ENCODE data around the gene ACADM.
"Not testable (repeated sequence)": the region's sequence is repeated elsewhere in the genome, so short reads cannot be mapped to it uniquely, and the experiment has no call there.

Gene ACADM

DNA sequence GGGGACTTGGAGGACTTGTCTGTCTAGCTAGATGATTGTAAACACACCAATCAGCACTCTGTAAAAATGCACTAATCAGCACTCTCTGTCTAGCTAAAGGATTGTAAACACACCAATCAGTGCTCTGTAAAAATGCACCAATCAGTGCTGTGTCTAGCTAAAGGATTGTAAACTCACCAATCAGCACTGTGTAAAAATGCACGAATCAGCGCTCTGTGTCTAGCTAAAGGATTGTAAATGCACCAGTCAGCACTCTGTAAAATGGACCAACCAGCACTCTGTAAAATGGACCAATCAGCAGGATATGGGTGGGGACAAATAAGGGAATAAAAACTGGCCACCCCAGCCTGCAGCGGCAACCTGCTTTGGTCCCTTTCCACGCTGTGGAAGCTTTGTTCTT is 34.0 kb downstream of the ACADM start:
- H3K4me1 ChIP-seq (ENCODE audit: control extremely low read depth in 1 of 4, control insufficient read depth in 4 of 4, insufficient read depth in 4 of 4, low read length in 3 of 4); CTCF ChIA-PET; H3K4me3 ChIP-seq (ENCODE audit: control insufficient read depth in 1 of 7, extremely low read depth in 1 of 7, insufficient read depth in 4 of 7, low read depth in 2 of 7, low read length in 6 of 7); DNase-seq; H3K27ac ChIP-seq (ENCODE audit: insufficient read depth in 1 of 2, low read depth in 1 of 2, low read length in 2 of 2, poor library complexity in 1 of 2, severe bottlenecking in 2 of 2); POLR2A ChIA-PET; H3K27me3 ChIP-seq (replicated peaks in 2 of 5; ENCODE audit: control insufficient read depth in 4 of 5, insufficient read depth in 5 of 5, low read length in 4 of 5): not testable (repeated sequence)
- WGBS (ENCODE audit: insufficient coverage), result 96% methylated on average over 4 of the region's 4 CpGs
- Histone ChIP-seq H3K9me3 (ENCODE audit: control extremely low read depth in 1 of 5, control insufficient read depth in 4 of 5, insufficient read depth in 2 of 5, low read depth in 1 of 5, low read length in 4 of 5) (peaks cover 4 to 11% (median 9%) of the 10 kb centered on the region in 5 experiments), H3K36me3 (ENCODE audit: control insufficient read depth in 4 of 4, insufficient read depth in 4 of 4, low read length in 3 of 4) (peaks cover 10 to 37% (median 23%) of the 10 kb centered on the region in 4 experiments)

DNA sequence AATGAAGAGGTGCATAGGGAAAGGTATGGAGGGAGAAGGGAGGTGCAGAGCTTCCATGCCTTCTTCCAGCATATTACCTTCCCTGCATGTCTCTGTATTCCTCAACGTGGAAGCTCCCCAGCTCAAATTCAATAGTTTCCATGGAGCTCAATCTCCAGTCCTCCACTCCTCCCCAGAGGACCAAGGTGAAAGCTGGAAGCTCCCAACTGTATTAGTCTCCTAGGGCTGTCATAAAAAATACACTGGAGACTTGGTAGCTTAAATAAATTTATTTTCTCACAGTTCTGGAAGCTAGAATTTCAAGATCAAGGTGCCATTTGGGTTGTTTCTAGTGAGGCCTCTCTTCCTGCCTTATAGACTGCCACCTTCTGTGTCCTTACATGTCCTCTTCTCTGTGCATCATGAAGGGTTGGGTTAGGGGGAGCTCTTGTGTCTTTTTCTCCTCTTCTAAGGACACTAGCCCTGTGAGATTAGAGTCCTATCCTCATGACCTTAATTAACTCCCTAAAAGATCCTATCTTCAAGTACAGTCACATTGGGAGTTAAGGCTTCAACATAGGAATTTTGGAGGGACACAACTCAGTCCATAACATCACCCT is 39.6 kb downstream of the ACADM start:
- H3K27me3 ChIP-seq (replicated peaks in 2 of 5; ENCODE audit: control insufficient read depth in 4 of 5, insufficient read depth in 5 of 5, low read length in 4 of 5), result no peaks in the 10 kb centered on the region
- H3K27ac ChIP-seq (ENCODE audit: insufficient read depth in 1 of 2, low read depth in 1 of 2, low read length in 2 of 2, poor library complexity in 1 of 2, severe bottlenecking in 2 of 2), result no peak overlapping the region
- POLR2A ChIA-PET, result no interaction called here
- CTCF ChIA-PET, result no interaction called here
- no peak overlapping the region for H3K4me3 ChIP-seq (ENCODE audit: control insufficient read depth in 1 of 7, extremely low read depth in 1 of 7, insufficient read depth in 4 of 7, low read depth in 2 of 7, low read length in 6 of 7)
- H3K9me3 ChIP-seq (ENCODE audit: control extremely low read depth in 1 of 5, control insufficient read depth in 4 of 5, insufficient read depth in 2 of 5, low read depth in 1 of 5, low read length in 4 of 5), result no peaks in the 10 kb centered on the region
- peaks cover 5 to 14% (median 9%) of the 10 kb centered on the region in 4 experiments for H3K36me3 ChIP-seq (ENCODE audit: control insufficient read depth in 4 of 4, insufficient read depth in 4 of 4, low read length in 3 of 4)
- WGBS (ENCODE audit: insufficient coverage), result no CpG with 5 or more reads among the region's 1 CpG
- no peak for DNase-seq
- no peaks in the 10 kb centered on the region for H3K4me1 ChIP-seq (ENCODE audit: control extremely low read depth in 1 of 4, control insufficient read depth in 4 of 4, insufficient read depth in 4 of 4, low read length in 3 of 4)

GRCh38 chr1:75765697-75766355 is 41.3 kb downstream of the ACADM start:
- Histone ChIP-seq H3K36me3 (ENCODE audit: control insufficient read depth in 4 of 4, insufficient read depth in 4 of 4, low read length in 3 of 4) (peaks cover 5 to 14% (median 8%) of the 10 kb centered on the region in 4 experiments), H3K27me3 (replicated peaks in 2 of 5; ENCODE audit: control insufficient read depth in 4 of 5, insufficient read depth in 5 of 5, low read length in 4 of 5) (no peaks in the 10 kb centered on the region), H3K27ac (ENCODE audit: insufficient read depth in 1 of 2, low read depth in 1 of 2, low read length in 2 of 2, poor library complexity in 1 of 2, severe bottlenecking in 2 of 2) (no peak overlapping the region), H3K4me1 (ENCODE audit: control extremely low read depth in 1 of 4, control insufficient read depth in 4 of 4, insufficient read depth in 4 of 4, low read length in 3 of 4) (no peaks in the 10 kb centered on the region), H3K9me3 (ENCODE audit: control extremely low read depth in 1 of 5, control insufficient read depth in 4 of 5, insufficient read depth in 2 of 5, low read depth in 1 of 5, low read length in 4 of 5) (no peaks in the 10 kb centered on the region), H3K4me3 (ENCODE audit: control insufficient read depth in 1 of 7, extremely low read depth in 1 of 7, insufficient read depth in 4 of 7, low read depth in 2 of 7, low read length in 6 of 7) (no peak overlapping the region)
- no peak for DNase-seq
- WGBS (ENCODE audit: insufficient coverage), result 100% methylated on average over 1 of the region's 1 CpG
- ChIA-PET POLR2A (no interaction called here), CTCF (no interaction called here)

DNA sequence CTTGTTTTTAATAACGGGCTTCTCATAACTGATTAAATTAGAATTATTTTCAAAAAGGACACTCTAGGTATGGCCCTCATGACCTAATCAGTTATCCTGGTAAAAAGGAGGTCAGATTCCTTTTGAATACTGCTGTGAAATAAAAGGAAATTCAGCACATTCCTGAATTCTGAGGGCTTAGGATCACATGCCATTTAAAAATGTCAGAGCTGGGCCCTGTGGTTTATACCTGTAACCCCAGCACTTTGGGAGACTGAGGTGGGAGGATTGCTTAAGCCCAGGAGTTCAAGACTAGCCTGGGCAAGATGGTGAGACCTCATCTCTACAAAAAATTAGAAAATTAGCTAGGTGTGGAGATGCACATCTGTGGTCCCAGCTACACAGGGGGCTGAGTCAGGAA is 43.5 kb downstream of the ACADM start:
- CTCF ChIA-PET, result no interaction called here
- Histone ChIP-seq H3K9me3 (ENCODE audit: control extremely low read depth in 1 of 5, control insufficient read depth in 4 of 5, insufficient read depth in 2 of 5, low read depth in 1 of 5, low read length in 4 of 5) (no peaks in the 10 kb centered on the region), H3K4me1 (ENCODE audit: control extremely low read depth in 1 of 4, control insufficient read depth in 4 of 4, insufficient read depth in 4 of 4, low read length in 3 of 4) (no peaks in the 10 kb centered on the region), H3K27ac (ENCODE audit: insufficient read depth in 1 of 2, low read depth in 1 of 2, low read length in 2 of 2, poor library complexity in 1 of 2, severe bottlenecking in 2 of 2) (no peak overlapping the region), H3K36me3 (ENCODE audit: control insufficient read depth in 4 of 4, insufficient read depth in 4 of 4, low read length in 3 of 4) (peaks cover 3 to 7% (median 5%) of the 10 kb centered on the region in 4 experiments), H3K4me3 (ENCODE audit: control insufficient read depth in 1 of 7, extremely low read depth in 1 of 7, insufficient read depth in 4 of 7, low read depth in 2 of 7, low read length in 6 of 7) (no peak overlapping the region), H3K27me3 (replicated peaks in 2 of 5; ENCODE audit: control insufficient read depth in 4 of 5, insufficient read depth in 5 of 5, low read length in 4 of 5) (no peaks in the 10 kb centered on the region)
- POLR2A ChIA-PET, result no interaction called here
- WGBS (ENCODE audit: insufficient coverage), result no CpG with 5 or more reads among the region's 1 CpG
- DNase-seq, result no peak

DNA sequence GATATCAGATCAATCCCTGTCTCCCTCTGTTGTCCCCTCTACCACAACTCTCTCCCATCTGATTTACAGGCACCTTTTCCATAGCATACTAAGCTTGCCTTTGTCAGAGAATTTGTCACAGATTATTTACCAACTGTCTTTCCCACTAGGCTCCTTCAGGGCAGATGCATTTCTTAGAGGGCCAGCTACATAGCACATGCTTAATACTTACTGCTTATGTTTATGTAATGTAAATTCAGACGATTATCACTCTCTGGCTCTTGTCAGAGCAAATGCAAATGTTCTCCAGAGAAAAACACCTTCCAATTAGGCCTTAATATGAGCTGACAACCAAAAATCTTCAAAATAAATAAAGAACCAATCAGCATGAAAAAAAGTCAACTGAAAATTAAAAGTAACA is 46.3 kb downstream of the ACADM start:
- no peak overlapping the region for H3K27ac ChIP-seq (ENCODE audit: insufficient read depth in 1 of 2, low read depth in 1 of 2, low read length in 2 of 2, poor library complexity in 1 of 2, severe bottlenecking in 2 of 2)
- H3K4me1 ChIP-seq (ENCODE audit: control extremely low read depth in 1 of 4, control insufficient read depth in 4 of 4, insufficient read depth in 4 of 4, low read length in 3 of 4), result no peaks in the 10 kb centered on the region
- H3K4me3 ChIP-seq (ENCODE audit: control insufficient read depth in 1 of 7, extremely low read depth in 1 of 7, insufficient read depth in 4 of 7, low read depth in 2 of 7, low read length in 6 of 7), result no peak overlapping the region
- no peaks in the 10 kb centered on the region for H3K27me3 ChIP-seq (replicated peaks in 2 of 5; ENCODE audit: control insufficient read depth in 4 of 5, insufficient read depth in 5 of 5, low read length in 4 of 5)
- no peak for DNase-seq
- POLR2A ChIA-PET, result no interaction called here
- no CpG with 5 or more reads among the region's 1 CpG for WGBS (ENCODE audit: insufficient coverage)
- H3K36me3 ChIP-seq (ENCODE audit: control insufficient read depth in 4 of 4, insufficient read depth in 4 of 4, low read length in 3 of 4), result no peaks in the 10 kb centered on the region
- CTCF ChIA-PET, result no interaction called here
- H3K9me3 ChIP-seq (ENCODE audit: control extremely low read depth in 1 of 5, control insufficient read depth in 4 of 5, insufficient read depth in 2 of 5, low read depth in 1 of 5, low read length in 4 of 5), result no peaks in the 10 kb centered on the region

- no peaks in the 10 kb centered on the region for H3K27me3 ChIP-seq (replicated peaks in 2 of 5; ENCODE audit: control insufficient read depth in 4 of 5, insufficient read depth in 5 of 5, low read length in 4 of 5)
- WGBS (ENCODE audit: insufficient coverage), result no CpG with 5 or more reads among the region's 3 CpGs
- ChIA-PET POLR2A (no interaction called here), CTCF (no interaction called here)
- H3K36me3 ChIP-seq (ENCODE audit: control insufficient read depth in 4 of 4, insufficient read depth in 4 of 4, low read length in 3 of 4), result no peaks in the 10 kb centered on the region
- H3K4me1 ChIP-seq (ENCODE audit: control extremely low read depth in 1 of 4, control insufficient read depth in 4 of 4, insufficient read depth in 4 of 4, low read length in 3 of 4), result no peaks in the 10 kb centered on the region
- no peak overlapping the region for H3K4me3 ChIP-seq (ENCODE audit: control insufficient read depth in 1 of 7, extremely low read depth in 1 of 7, insufficient read depth in 4 of 7, low read depth in 2 of 7, low read length in 6 of 7)
- no peak overlapping the region for H3K27ac ChIP-seq (ENCODE audit: insufficient read depth in 1 of 2, low read depth in 1 of 2, low read length in 2 of 2, poor library complexity in 1 of 2, severe bottlenecking in 2 of 2)
- peaks cover 0 to 1% (median 0%) of the 10 kb centered on the region in 5 experiments for H3K9me3 ChIP-seq (ENCODE audit: control extremely low read depth in 1 of 5, control insufficient read depth in 4 of 5, insufficient read depth in 2 of 5, low read depth in 1 of 5, low read length in 4 of 5)
- DNase-seq, result no peak
These were observed 47.5 kb downstream of the ACADM start for GRCh38 chr1:75771978-75772377.

- DNase-seq, CTCF ChIA-PET: not testable (repeated sequence)
These were observed 53.3 kb downstream of the ACADM start for GRCh38 chr1:75777812-75778211.

More at GRCh38 chr1:75777812-75778211, 53.3 kb downstream of the ACADM start:
- H3K4me3 ChIP-seq (ENCODE audit: control insufficient read depth in 1 of 7, extremely low read depth in 1 of 7, insufficient read depth in 4 of 7, low read depth in 2 of 7, low read length in 6 of 7); H3K4me1 ChIP-seq (ENCODE audit: control extremely low read depth in 1 of 4, control insufficient read depth in 4 of 4, insufficient read depth in 4 of 4, low read length in 3 of 4); H3K36me3 ChIP-seq (ENCODE audit: control insufficient read depth in 4 of 4, insufficient read depth in 4 of 4, low read length in 3 of 4); POLR2A ChIA-PET; H3K9me3 ChIP-seq (ENCODE audit: control extremely low read depth in 1 of 5, control insufficient read depth in 4 of 5, insufficient read depth in 2 of 5, low read depth in 1 of 5, low read length in 4 of 5); H3K27ac ChIP-seq (ENCODE audit: insufficient read depth in 1 of 2, low read depth in 1 of 2, low read length in 2 of 2, poor library complexity in 1 of 2, severe bottlenecking in 2 of 2); H3K27me3 ChIP-seq (replicated peaks in 2 of 5; ENCODE audit: control insufficient read depth in 4 of 5, insufficient read depth in 5 of 5, low read length in 4 of 5): not testable (repeated sequence)
- WGBS (ENCODE audit: insufficient coverage), result 91% methylated on average over 4 of the region's 4 CpGs

Data from common myeloid progenitor, CD34-positive (primary cell).